GM12878 (cell line): ENCODE measurements around the gene TH. TPM values are rescaled to one million over a fixed set of nuclear protein-coding genes. Genes with fewer than 3 reads are reported as not detected.
A peak's percentile ranks its signal among the peaks of the same experiment; 100 is the strongest.

Source experiments
- ATAC-seq: fragments of 200-7000 bp; cut with Tn5 transposase; 3 replicates; pipeline ENCODE4 v1.9.1; 2020; ENCODE audit warnings: mild to moderate bottlenecking, moderate library complexity
- BruUV-seq: library from RNA; stranded (reverse); fragments of 400-500 nt; replicated peaks from 2 replicates; lab custom pipeline; 2021; lab: Mats Ljungman, UMichigan
- CTCF ChIA-PET: fragments of 300-600 bp; sonication (Branson Sonifier 250); formaldehyde crosslinking; extraction: SDS; loops from one replicate; lab custom pipeline; 2021; ENCODE audit warnings: inconsistent platforms; lab: Yijun Ruan, JAX
- POLR2A ChIA-PET: fragments of 350-600 bp; formaldehyde crosslinking; extraction: SDS; loops from one replicate; lab custom pipeline; 2021; ENCODE audit warnings: inconsistent platforms; lab: Charles Lee
- RAD21 ChIA-PET: fragments of 300-600 bp; sonication (Branson Sonifier 250); formaldehyde crosslinking; loops from one replicate; lab custom pipeline; 2023; ENCODE audit warnings: antibody characterized with exemption; ENCODE audit not compliant: unreplicated experiment; lab: Charles Lee
- SMC1A ChIA-PET: fragments of 300-600 bp; sonication (Branson Sonifier 250); formaldehyde crosslinking; loops from one replicate; lab custom pipeline; 2023; ENCODE audit not compliant: unreplicated experiment, uncharacterized antibody; lab: Charles Lee
- DNase-seq: peaks from one replicate; pipeline ENCODE4 v3.0.0-alpha.2; 2011; ENCODE audit warnings: low read depth, low spot score
- FAIRE-seq: peaks from 3 replicates; lab custom pipeline; 2011; peaks lifted over from hg19 to GRCh38; lab: Jason Lieb, UNC
- H2AFZ ChIP-seq: 2 replicates; pipeline ENCODE4 v1.6.0; 2011; ENCODE audit warnings: low read depth, low read length, control low read depth; ENCODE audit not compliant: control insufficient read depth
- H3K27ac ChIP-seq: 2 replicates; pipeline ENCODE4 v1.5.1; 2011; ENCODE audit warnings: control low read depth; ENCODE audit not compliant: control insufficient read depth, insufficient read depth
- H3K27me3 ChIP-seq, 2 experiments: replicated peaks in 1 of 2; 2 replicates each; pipeline versions ENCODE4 v1.6.0 to v1.6.1; 2011; ENCODE audit warnings: low read length in 1 of 2; ENCODE audit not compliant: control insufficient read depth in 2 of 2, insufficient read depth in 2 of 2
- H3K36me3 ChIP-seq, 2 experiments: 2 replicates each; pipeline ENCODE4 v1.5.1; 2011; ENCODE audit warnings: low read length in 1 of 2; ENCODE audit not compliant: control insufficient read depth in 2 of 2, insufficient read depth in 2 of 2
- H3K4me1 ChIP-seq: 2 replicates; pipeline ENCODE4 v1.6.1; 2011; ENCODE audit warnings: mild to moderate bottlenecking, low read length, moderate library complexity, mixed read lengths; ENCODE audit not compliant: control insufficient read depth, insufficient read depth
- H3K4me2 ChIP-seq: 2 replicates; pipeline ENCODE4 v1.6.0; 2011; ENCODE audit warnings: control low read depth; ENCODE audit not compliant: control insufficient read depth, insufficient read depth
- H3K4me3 ChIP-seq: fragments of 200-600 bp; sonication (generic); 2 replicates; pipeline ENCODE4 v1.5.1; 2016
- H3K79me2 ChIP-seq: 2 replicates; pipeline ENCODE4 v1.6.0; 2011; ENCODE audit warnings: low read length; ENCODE audit not compliant: control insufficient read depth, insufficient read depth
- H3K9ac ChIP-seq: 2 replicates; pipeline ENCODE4 v1.8.0; 2011; ENCODE audit warnings: low read length, control low read depth, mixed read lengths; ENCODE audit not compliant: control insufficient read depth, insufficient read depth
- H3K9me3 ChIP-seq: replicated peaks from 3 replicates; pipeline ENCODE4 v1.5.1; 2011; ENCODE audit warnings: mild to moderate bottlenecking, low read length; ENCODE audit not compliant: control insufficient read depth, insufficient read depth
- H4K20me1 ChIP-seq: 2 replicates; pipeline ENCODE4 v1.6.0; 2011; ENCODE audit not compliant: control insufficient read depth, insufficient read depth
- EGR1 ChIP-seq, 2 experiments: IDR thresholded peaks; 1 replicate in 1 of 2; 2 replicates in 1 of 2; pipeline ENCODE4 v1.6.1; 2011 to 2012; ENCODE audit warnings: low read depth in 2 of 2, low read length in 2 of 2, borderline replicate concordance in 1 of 2, mild to moderate bottlenecking in 1 of 2, moderate library complexity in 1 of 2
- GABPA ChIP-seq: IDR thresholded peaks from 2 replicates; pipeline ENCODE4 v1.6.1; 2014; ENCODE audit warnings: antibody characterized with exemption, low read depth, mild to moderate bottlenecking, inconsistent platforms
- JUND ChIP-seq: IDR thresholded peaks from 2 replicates; pipeline ENCODE4 v1.6.1; 2012; ENCODE audit warnings: low read depth, mild to moderate bottlenecking, low read length, improper control_type of control experiment, moderate library complexity
- POLR2AphosphoS2 ChIP-seq: IDR thresholded peaks from 2 replicates; pipeline ENCODE4 v1.6.1; 2011; ENCODE audit warnings: low read depth, mild to moderate bottlenecking, low read length, improper control_type of control experiment, moderate library complexity
- RAD21 ChIP-seq: IDR thresholded peaks from 2 replicates; pipeline ENCODE4 v1.6.1; 2011; ENCODE audit warnings: mild to moderate bottlenecking, low read depth, low read length, moderate library complexity; ENCODE audit not compliant: insufficient read depth
- TCF7 ChIP-seq: IDR thresholded peaks from 2 replicates; pipeline ENCODE4 v1.6.1; 2014; ENCODE audit warnings: antibody characterized with exemption, borderline replicate concordance
- WGBS: methylation state at CpG from one replicate; pipeline ENCODE4 v1.1.6; 2016; ENCODE audit warnings: low lambda C conversion rate; ENCODE audit not compliant: insufficient replicate concordance, insufficient coverage; ENCODE audit errors: missing lambda C conversion rate; 5-methylcytosine and 5-hydroxymethylcytosine counted together
- in situ Hi-C: fragments of 300-500 bp; cut with MboI; formaldehyde crosslinking; loops from 9 replicates; pipeline ENCODE4 v1.14.3; 2018; ENCODE audit warnings: mixed read lengths
- intact Hi-C: fragments of 100-400 bp; cut with micrococcal nuclease; formaldehyde crosslinking; loops from one replicate; pipeline ENCODE4 v1.14.2; 2022; ENCODE audit not compliant: unreplicated experiment
- polyA plus RNA-seq, 11 experiments: library from polyadenylated mRNA; depleted of rRNA in 4 of 11; unstranded in 6 of 11; stranded (reverse) in 5 of 11; fragments of >200 nt; fragmentation: Nextera tagmentation in 4 of 11; fragmentation: Illumina TruSeq in 1 of 11; extraction: Ambion mirVana in 4 of 11; extraction: Trizol in 1 of 11; gene quantifications; 1 replicate in 1 of 11; 2 replicates in 10 of 11; pipeline versions ENCODE4 v1.2.1 to v1.2.3, GENCODE V29; 2011 to 2016; ENCODE audit warnings: inconsistent platforms in 2 of 11, missing spikeins in 2 of 11, low read depth in 1 of 11
- total RNA-seq, 4 experiments: library from RNA; depleted of rRNA in 3 of 4; stranded (reverse); fragments of >200 nt in 3 of 4; fragmentation: Illumina TruSeq in 1 of 4; extraction: Trizol in 1 of 4; gene quantifications; 2 replicates each; pipeline versions ENCODE4 v1.2.1 to v1.2.3, GENCODE V29; 2013 to 2021
- TF ChIP-seq, protein P1 (sequence below): fragments of 450-650 bp; formaldehyde crosslinking; IDR thresholded peaks from 2 replicates; pipeline ENCODE4 v1.4.0; 2022; ENCODE audit warnings: mild to moderate bottlenecking, moderate library complexity

TH gene
- total and polyA plus RNA-seq, 10 of the 15 experiments (the other 5 are each of a cell fraction or from before 2014, with no cell fraction given), result not detected

DNA sequence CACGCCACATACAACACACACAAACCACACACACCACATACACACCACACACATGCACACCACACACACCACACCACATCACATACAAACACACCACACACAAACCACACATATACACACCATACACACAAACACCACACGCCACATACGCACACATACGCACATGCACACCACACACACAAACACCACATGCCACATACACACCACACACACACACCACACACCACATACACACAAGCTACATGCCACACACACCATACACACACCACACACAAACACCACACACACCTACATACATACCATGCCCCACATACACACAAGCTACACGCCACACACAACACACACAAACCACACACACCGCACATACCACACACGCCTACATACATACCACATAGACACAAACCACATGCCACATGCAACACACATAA, 15.7 kb upstream of the TH start:
- H3K36me3 ChIP-seq, result no peaks in the 10 kb centered on the region
- in situ Hi-C loops (no loop called here), intact Hi-C loops (no loop called here)
- FAIRE-seq (peak; percentile 49), ATAC-seq (no peak), DNase-seq (no peak)
- ChIA-PET SMC1A (no interaction called here), POLR2A (no interaction called here), CTCF (interaction anchor here (1.0 kb wide), 1 partner anchor 232 kb away, joined by 3 read pairs; no protein-coding TSS in a partner anchor), RAD21 (no interaction called here)
- no peaks in the 10 kb centered on the region for H3K9me3 ChIP-seq
- no peaks in the 10 kb centered on the region for H3K27me3 ChIP-seq
- no peak overlapping the region for H2AFZ ChIP-seq
- no peak overlapping the region for H3K4me2 ChIP-seq
- TF ChIP-seq EGR1 (IDR thresholded peaks at IDR 0.05; ENCODE audit: borderline replicate concordance in 1 of 2, low read depth in 2 of 2, low read length in 2 of 2) (no peak), TCF7 (no peak), POLR2AphosphoS2 (no peak), GABPA (no peak), JUND (no peak), RAD21 (no peak)
- TF ChIP-seq, protein P1, sequence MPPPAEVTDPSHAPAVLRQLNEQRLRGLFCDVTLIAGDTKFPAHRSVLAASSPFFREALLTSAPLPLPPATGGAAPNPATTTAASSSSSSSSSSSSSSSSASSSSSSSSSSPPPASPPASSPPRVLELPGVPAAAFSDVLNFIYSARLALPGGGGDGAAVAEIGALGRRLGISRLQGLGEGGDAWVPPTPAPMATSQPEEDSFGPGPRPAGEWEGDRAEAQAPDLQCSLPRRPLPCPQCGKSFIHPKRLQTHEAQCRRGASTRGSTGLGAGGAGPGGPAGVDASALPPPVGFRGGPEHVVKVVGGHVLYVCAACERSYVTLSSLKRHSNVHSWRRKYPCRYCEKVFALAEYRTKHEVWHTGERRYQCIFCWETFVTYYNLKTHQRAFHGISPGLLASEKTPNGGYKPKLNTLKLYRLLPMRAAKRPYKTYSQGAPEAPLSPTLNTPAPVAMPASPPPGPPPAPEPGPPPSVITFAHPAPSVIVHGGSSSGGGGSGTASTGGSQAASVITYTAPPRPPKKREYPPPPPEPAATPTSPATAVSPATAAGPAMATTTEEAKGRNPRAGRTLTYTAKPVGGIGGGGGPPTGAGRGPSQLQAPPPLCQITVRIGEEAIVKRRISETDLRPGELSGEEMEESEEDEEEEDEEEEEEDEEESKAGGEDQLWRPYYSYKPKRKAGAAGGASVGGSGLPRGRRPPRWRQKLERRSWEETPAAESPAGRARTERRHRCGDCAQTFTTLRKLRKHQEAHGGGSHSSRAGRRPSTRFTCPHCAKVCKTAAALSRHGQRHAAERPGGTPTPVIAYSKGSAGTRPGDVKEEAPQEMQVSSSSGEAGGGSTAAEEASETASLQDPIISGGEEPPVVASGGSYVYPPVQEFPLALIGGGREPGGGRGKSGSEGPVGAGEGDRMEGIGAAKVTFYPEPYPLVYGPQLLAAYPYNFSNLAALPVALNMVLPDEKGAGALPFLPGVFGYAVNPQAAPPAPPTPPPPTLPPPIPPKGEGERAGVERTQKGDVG (CRISPR knock-in tag), result no peak
- H3K27ac ChIP-seq, result no peak overlapping the region
- BruUV-seq, result no TSS peak
- H3K4me1 ChIP-seq, result no peaks in the 10 kb centered on the region
- H3K9ac ChIP-seq, result no peak overlapping the region
- H3K4me3 ChIP-seq, result no peak overlapping the region
- H4K20me1 ChIP-seq, result no peaks in the 10 kb centered on the region
- 81% methylated on average over 7 of the region's 7 CpGs for WGBS
- H3K79me2 ChIP-seq, result no peaks in the 10 kb centered on the region
